ENCODE data around the gene CROCC2. TPM values are rescaled to one million over a fixed set of nuclear protein-coding genes. Genes with fewer than 3 reads are reported as not detected.
A peak's percentile ranks its signal among the peaks of the same experiment; 100 is the strongest.

The CROCC2 gene
- total RNA-seq, 1 experiment from 2014 or later, result not detected

- DNase-seq (ENCODE audit: low spot score), result peak; percentile 50
Observed at GRCh38 chr2:240905176-240905781, 857 bp upstream of the CROCC2 start.

GRCh38 chr2:240906911-240907590 is 915 bp downstream of the CROCC2 start:
- no peak for DNase-seq (ENCODE audit: low spot score)

GRCh38 chr2:240909216-240909974 is 3.3 kb downstream of the CROCC2 start:
- DNase-seq (ENCODE audit: low spot score), result no peak

GRCh38 chr2:240911641-240912265 is 5.6 kb downstream of the CROCC2 start:
- peak; percentile 52 for DNase-seq (ENCODE audit: low spot score)

GRCh38 chr2:240912878-240913809 is 7.0 kb downstream of the CROCC2 start:
- no peak for DNase-seq (ENCODE audit: low spot score)

- DNase-seq (ENCODE audit: low spot score), result peak; percentile 30
Observed at GRCh38 chr2:240913810-240914644, 7.9 kb downstream of the CROCC2 start.

GRCh38 chr2:240914645-240915525 is 8.7 kb downstream of the CROCC2 start:
- DNase-seq (ENCODE audit: low spot score), result no peak

- no peak for DNase-seq (ENCODE audit: low spot score)
Observed at GRCh38 chr2:240915526-240916341, 9.6 kb downstream of the CROCC2 start.

- DNase-seq (ENCODE audit: low spot score), result no peak
Observed at GRCh38 chr2:240916571-240917008, 10.5 kb downstream of the CROCC2 start.

- no peak for DNase-seq (ENCODE audit: low spot score)
Observed at GRCh38 chr2:240917009-240917683, 11.0 kb downstream of the CROCC2 start.

GRCh38 chr2:240917684-240918257 is 11.6 kb downstream of the CROCC2 start:
- no peak for DNase-seq (ENCODE audit: low spot score)

- no peak for DNase-seq (ENCODE audit: low spot score)
Observed at GRCh38 chr2:240918258-240919091, 12.3 kb downstream of the CROCC2 start.

- DNase-seq (ENCODE audit: low spot score), result no peak
Observed at GRCh38 chr2:240919161-240919781, 13.1 kb downstream of the CROCC2 start.

- no peak for DNase-seq (ENCODE audit: low spot score)
Observed at GRCh38 chr2:240919786-240920782, 13.9 kb downstream of the CROCC2 start.

GRCh38 chr2:240920783-240921231 is 14.7 kb downstream of the CROCC2 start:
- peak; percentile 40 for DNase-seq (ENCODE audit: low spot score)
